ENCODE results near the gene PMVK. TPM values are rescaled to one million over a fixed set of nuclear protein-coding genes. Genes with fewer than 3 reads are reported as not detected.

PMVK gene
- total and polyA plus RNA-seq, 2 of the 8 experiments (the other 6 are each of a cell fraction or from before 2014, with no cell fraction given), result 23.8 to 26.5 TPM

GRCh38 chr1:154895798-154896197 lies 40.7 kb downstream of the PMVK start (continued):
- TF ChIP-seq E2F6 (IDR thresholded peaks at IDR 0.05) (no peak), JUN (IDR thresholded peaks at IDR 0.05; ENCODE audit: low read depth, low read length) (no peak)

Measured in H1 (cell line).